Activated B cell treated with CpG ODN at 0.5 μM for 24 hours (primary cell): ENCODE data around the gene PRPS1. TPM values are rescaled to one million over a fixed set of nuclear protein-coding genes. Genes with fewer than 3 reads are reported as not detected.
"Not testable (repeated sequence)": the region's sequence is repeated elsewhere in the genome, so short reads cannot be mapped to it uniquely, and the experiment has no call there.

ENCODE experiments used
- ATAC-seq: fragments of 200-7000 bp; cut with Tn5 transposase; one replicate; pipeline ENCODE4 v1.10.0; 2021; ENCODE audit warnings: low read depth, mild to moderate bottlenecking, moderate library complexity
- CTCF ChIA-PET: fragments of 350-600 bp; sonication (Branson Sonifier 250); formaldehyde crosslinking; loops from one replicate; lab custom pipeline; 2021; ENCODE audit warnings: antibody characterized with exemption; lab: Charles Lee
- POLR2A ChIA-PET: fragments of 350-600 bp; sonication (Branson Sonifier 250); formaldehyde crosslinking; loops from one replicate; lab custom pipeline; 2021; ENCODE audit warnings: antibody characterized with exemption; lab: Charles Lee
- DNase-seq: peaks from one replicate; pipeline ENCODE4 v3.0.0; 2022
- H3K27ac Mint-ChIP-seq: one replicate; pipeline ENCODE4 v1.8.0; 2020; ENCODE audit warnings: mixed read lengths
- H3K27me3 Mint-ChIP-seq: one replicate; pipeline ENCODE4 v1.8.0; 2021; ENCODE audit warnings: mixed read lengths
- H3K36me3 Mint-ChIP-seq: one replicate; pipeline ENCODE4 v1.8.0; 2021; ENCODE audit warnings: low read depth, mixed read lengths
- H3K4me1 Mint-ChIP-seq: one replicate; pipeline ENCODE4 v1.8.0; 2021; ENCODE audit warnings: mixed read lengths
- H3K4me3 Mint-ChIP-seq: one replicate; pipeline ENCODE4 v1.8.0; 2020; ENCODE audit warnings: mild to moderate bottlenecking, mixed read lengths
- H3K9me3 Mint-ChIP-seq: one replicate; pipeline ENCODE4 v1.8.0; 2020; ENCODE audit warnings: mixed read lengths
- intact Hi-C: fragments of 100-400 bp; cut with micrococcal nuclease; formaldehyde crosslinking; loops from one replicate; pipeline ENCODE4 v1.15.1; 2024
- total RNA-seq: library from RNA; stranded (reverse); gene quantifications from 2 replicates; pipeline ENCODE4 v1.2.3, GENCODE V29; 2022
- TF ChIP-seq, protein P1 (sequence below): fragments of 200-600 bp; IDR thresholded peaks from one replicate; pipeline ENCODE4 v1.8.0; 2022; ENCODE audit warnings: antibody characterized with exemption, mild to moderate bottlenecking

PRPS1 gene
- total RNA-seq, 1 donor from 2014 or later, result 49.7 TPM

DNA sequence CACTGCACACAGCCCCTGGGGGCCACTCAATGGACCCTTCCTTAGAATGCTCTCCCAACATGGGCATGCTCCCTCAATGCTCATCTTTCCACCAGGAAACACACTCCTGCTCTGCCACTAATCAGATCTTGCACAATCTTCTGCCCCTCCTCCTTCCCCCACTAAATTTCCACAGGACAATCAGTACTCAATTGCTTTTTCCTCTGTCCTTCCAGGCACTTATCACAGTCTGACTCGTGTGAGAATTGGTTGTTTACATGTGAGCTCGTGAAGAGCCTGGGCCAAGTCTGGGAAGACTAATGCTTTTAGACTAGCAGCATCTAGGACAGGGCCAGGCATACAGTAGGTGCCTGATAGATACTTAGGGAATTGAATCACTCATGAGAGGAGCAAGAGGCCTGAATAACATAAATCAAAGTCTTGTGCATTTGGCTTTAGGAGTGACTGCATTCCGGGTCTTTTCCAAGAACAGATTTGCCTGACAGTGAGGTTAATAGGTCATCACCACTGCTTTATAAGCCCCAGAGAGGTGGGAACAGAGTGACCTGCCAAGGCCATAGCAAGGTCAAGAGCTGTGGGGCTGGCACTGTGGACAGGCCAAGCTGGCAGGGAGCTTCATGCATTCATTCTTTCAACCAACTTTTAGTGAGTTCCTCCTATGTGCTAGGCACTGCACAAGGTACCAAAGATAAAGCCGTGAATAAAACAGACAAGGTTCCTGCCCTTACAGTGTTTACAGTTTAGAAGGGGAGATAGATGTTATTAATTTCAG, 55.0 kb downstream of the PRPS1 start:
- H3K4me1 Mint-ChIP-seq, result peaks cover 41% of the 10 kb centered on the region
- no peak for DNase-seq
- ChIA-PET POLR2A (interaction anchor here (1.4 to 1.6 kb wide), 2 partner anchors 29 to 33 kb away, joined by 3 to 6 read pairs; no protein-coding TSS in a partner anchor), CTCF (no interaction called here)
- intact Hi-C loops, result no loop called here
- H3K9me3 Mint-ChIP-seq, result no peaks in the 10 kb centered on the region
- H3K27ac Mint-ChIP-seq, result no peak overlapping the region
- no peak overlapping the region for H3K4me3 Mint-ChIP-seq
- no peaks in the 10 kb centered on the region for H3K27me3 Mint-ChIP-seq
- TF ChIP-seq, protein P1, sequence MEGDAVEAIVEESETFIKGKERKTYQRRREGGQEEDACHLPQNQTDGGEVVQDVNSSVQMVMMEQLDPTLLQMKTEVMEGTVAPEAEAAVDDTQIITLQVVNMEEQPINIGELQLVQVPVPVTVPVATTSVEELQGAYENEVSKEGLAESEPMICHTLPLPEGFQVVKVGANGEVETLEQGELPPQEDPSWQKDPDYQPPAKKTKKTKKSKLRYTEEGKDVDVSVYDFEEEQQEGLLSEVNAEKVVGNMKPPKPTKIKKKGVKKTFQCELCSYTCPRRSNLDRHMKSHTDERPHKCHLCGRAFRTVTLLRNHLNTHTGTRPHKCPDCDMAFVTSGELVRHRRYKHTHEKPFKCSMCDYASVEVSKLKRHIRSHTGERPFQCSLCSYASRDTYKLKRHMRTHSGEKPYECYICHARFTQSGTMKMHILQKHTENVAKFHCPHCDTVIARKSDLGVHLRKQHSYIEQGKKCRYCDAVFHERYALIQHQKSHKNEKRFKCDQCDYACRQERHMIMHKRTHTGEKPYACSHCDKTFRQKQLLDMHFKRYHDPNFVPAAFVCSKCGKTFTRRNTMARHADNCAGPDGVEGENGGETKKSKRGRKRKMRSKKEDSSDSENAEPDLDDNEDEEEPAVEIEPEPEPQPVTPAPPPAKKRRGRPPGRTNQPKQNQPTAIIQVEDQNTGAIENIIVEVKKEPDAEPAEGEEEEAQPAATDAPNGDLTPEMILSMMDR, result no peak
- no peak for ATAC-seq
- no peaks in the 10 kb centered on the region for H3K36me3 Mint-ChIP-seq

DNA sequence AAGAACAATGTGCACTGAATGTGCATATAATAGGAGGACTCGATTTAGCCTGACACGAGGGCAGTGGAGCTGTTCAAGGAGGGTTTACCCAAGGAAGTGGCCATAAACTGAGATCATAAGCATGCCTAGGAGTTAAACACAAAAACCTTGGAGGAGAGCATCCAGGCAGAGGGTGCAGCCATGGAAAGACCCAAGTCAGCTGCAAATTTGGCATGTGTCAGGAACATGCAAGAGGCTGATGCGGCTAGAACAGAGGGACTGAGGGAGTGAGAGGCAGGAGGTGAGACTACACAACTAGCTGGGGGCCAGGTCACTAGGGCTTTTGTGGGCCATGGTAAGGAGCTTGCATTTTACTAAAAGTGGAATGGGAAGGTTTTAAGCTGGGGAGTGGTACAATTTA, 55.6 kb downstream of the PRPS1 start:
- Mint-ChIP-seq H3K36me3 (no peaks in the 10 kb centered on the region), H3K4me3 (no peak overlapping the region), H3K4me1 (peaks cover 35% of the 10 kb centered on the region), H3K27ac (no peak overlapping the region), H3K27me3 (no peaks in the 10 kb centered on the region), H3K9me3 (no peaks in the 10 kb centered on the region)
- DNase-seq, result no peak
- TF ChIP-seq, protein P1, result no peak
- intact Hi-C loops, result no loop called here
- ChIA-PET POLR2A (interaction anchor here (1.4 to 1.6 kb wide), 2 partner anchors 28 to 33 kb away, joined by 3 to 6 read pairs; no protein-coding TSS in a partner anchor), CTCF (no interaction called here)
- no peak for ATAC-seq

DNA sequence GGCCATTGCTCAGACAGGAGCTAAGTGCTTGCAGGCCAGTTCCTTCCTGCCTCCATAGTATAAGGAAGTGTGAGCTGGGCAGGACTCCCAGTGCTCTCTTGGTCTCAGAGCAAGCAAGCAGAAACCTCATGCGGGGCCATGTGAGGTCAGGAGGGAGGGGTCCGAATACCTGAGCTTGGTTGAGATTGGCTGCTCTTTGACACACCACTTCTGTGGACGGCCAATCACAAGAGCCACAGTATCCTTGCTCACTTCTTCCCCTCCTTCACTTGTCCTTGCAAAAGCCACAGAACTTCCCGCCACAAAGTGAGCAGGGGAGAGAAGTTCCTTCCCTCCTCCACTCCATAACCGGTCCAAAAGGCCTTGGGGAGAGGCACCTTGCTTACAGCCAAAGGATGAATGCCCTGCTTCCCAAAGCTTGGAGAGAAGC, 56.7 kb downstream of the PRPS1 start:
- H3K36me3 Mint-ChIP-seq, result no peaks in the 10 kb centered on the region
- no peak for DNase-seq
- intact Hi-C loops, result no loop called here
- no peak overlapping the region for H3K27ac Mint-ChIP-seq
- ChIA-PET POLR2A (interaction anchor here (1.5 to 1.9 kb wide), 3 partner anchors 9 to 32 kb away, joined by 4 to 10 read pairs (median 6); no protein-coding TSS in a partner anchor), CTCF (no interaction called here)
- no peaks in the 10 kb centered on the region for H3K27me3 Mint-ChIP-seq
- H3K9me3 Mint-ChIP-seq, result no peaks in the 10 kb centered on the region
- no peak overlapping the region for H3K4me3 Mint-ChIP-seq
- H3K4me1 Mint-ChIP-seq, result peaks cover 25% of the 10 kb centered on the region
- TF ChIP-seq, protein P1, result no peak
- no peak for ATAC-seq

DNA sequence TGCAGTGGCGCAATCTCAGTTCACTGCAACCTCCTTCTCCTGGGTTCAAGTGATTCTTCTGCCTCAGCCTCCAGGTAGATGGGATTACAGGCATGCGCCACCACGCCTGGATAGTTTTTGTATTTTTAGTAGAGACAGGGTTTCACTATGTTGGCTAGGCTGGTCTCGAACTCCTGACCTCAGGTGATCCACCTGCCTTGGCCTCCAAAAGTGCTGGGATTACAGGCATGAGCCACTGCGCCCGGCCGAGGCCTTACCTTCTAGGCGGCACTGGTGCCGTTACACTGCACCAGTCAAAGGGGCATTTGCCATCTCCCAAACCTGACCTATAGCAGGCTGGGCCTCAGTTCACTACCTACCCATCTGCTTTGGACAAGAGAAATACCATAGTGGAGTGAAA, 57.3 kb downstream of the PRPS1 start:
- intact Hi-C loops, H3K27me3 Mint-ChIP-seq, ATAC-seq, H3K36me3 Mint-ChIP-seq, H3K9me3 Mint-ChIP-seq, CTCF ChIA-PET, H3K27ac Mint-ChIP-seq, DNase-seq, H3K4me3 Mint-ChIP-seq: not testable (repeated sequence)
- peaks cover 22% of the 10 kb centered on the region for H3K4me1 Mint-ChIP-seq
- POLR2A ChIA-PET, result interaction anchor here (1.5 to 1.9 kb wide), 2 partner anchors 10 to 32 kb away, joined by 4 to 10 read pairs; no protein-coding TSS in a partner anchor

DNA sequence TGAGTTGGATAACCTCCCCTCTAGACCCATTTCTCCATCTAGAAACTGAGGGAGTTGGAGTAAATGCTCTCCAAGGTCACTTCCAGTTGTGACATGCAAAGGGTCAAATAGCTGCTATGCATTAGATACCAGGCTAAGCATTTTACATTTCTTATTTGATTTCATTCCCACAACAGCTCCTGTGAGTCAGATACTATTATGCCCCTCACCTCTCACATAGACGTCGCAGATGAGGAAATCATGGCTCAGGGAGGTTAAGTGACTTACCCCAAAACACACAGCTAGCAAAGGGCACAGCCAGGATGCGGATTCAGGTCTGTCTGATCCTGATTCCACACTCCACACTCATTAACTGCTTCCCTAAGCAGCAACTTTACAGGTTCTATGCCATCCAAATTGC, 57.7 kb downstream of the PRPS1 start:
- H3K27me3 Mint-ChIP-seq, result no peaks in the 10 kb centered on the region
- intact Hi-C loops, result loop anchor here (2.0 kb wide), 1 partner anchor 15 kb away; no protein-coding TSS in a partner anchor
- no peaks in the 10 kb centered on the region for H3K36me3 Mint-ChIP-seq
- TF ChIP-seq, protein P1, result no peak
- peaks cover 22% of the 10 kb centered on the region for H3K4me1 Mint-ChIP-seq
- POLR2A ChIA-PET, result interaction anchor here (1.5 to 1.9 kb wide), 2 partner anchors 11 to 31 kb away, joined by 4 to 10 read pairs; no protein-coding TSS in a partner anchor
- no peak overlapping the region for H3K4me3 Mint-ChIP-seq
- CTCF ChIA-PET, result no interaction called here
- no peaks in the 10 kb centered on the region for H3K9me3 Mint-ChIP-seq
- ATAC-seq (no peak), DNase-seq (no peak)
- H3K27ac Mint-ChIP-seq, result no peak overlapping the region
